Measurements from ENCODE around the gene OXLD1. TPM values are rescaled to one million over a fixed set of nuclear protein-coding genes. Genes with fewer than 3 reads are reported as not detected.

The OXLD1 gene
- total and polyA plus RNA-seq, 10 of the 15 experiments (the other 5 are each of a cell fraction or from before 2014, with no cell fraction given): 4.6 to 89.5 (median 39.8) TPM

DNA sequence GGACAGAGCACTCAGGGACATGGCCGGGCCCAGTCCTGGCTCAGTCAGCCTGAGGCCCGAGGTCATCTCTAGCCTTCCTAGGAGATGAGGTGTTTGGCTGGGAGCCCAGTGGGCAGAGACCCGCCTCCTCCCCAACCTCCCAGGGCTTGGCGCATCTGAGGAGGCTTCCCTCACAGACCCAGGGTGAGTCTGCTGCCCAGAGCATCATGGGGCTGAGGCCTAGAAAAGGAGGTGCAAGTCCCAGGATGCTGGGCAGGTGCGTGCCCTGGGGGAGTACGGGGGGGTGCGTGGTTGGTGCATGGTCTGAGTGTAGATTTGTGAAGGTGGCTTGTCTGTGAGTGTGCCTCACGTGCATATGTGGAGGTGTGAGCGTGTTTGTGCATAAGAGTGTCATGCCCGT, 14.7 kb downstream of the OXLD1 start:
- no peaks in the 10 kb centered on the region for H4K20me1 ChIP-seq (ENCODE audit: control insufficient read depth, insufficient read depth)
- 63% methylated on average over 10 of the region's 10 CpGs for WGBS (ENCODE audit: insufficient coverage, insufficient replicate concordance, low lambda C conversion rate, missing lambda C conversion rate)
- no peak overlapping the region for H2AFZ ChIP-seq (ENCODE audit: control insufficient read depth, low read depth, low read length)
- no peaks in the 10 kb centered on the region for H3K36me3 ChIP-seq (ENCODE audit: control insufficient read depth in 2 of 2, insufficient read depth in 2 of 2, low read length in 1 of 2)
- RAD21 ChIA-PET (ENCODE audit: unreplicated experiment): no interaction called here
- TF ChIP-seq RUNX3 (IDR thresholded peaks at IDR 0.05; ENCODE audit: low read length) (no peak), NBN (IDR thresholded peaks at IDR 0.05) (no peak)
- SMC1A ChIA-PET (ENCODE audit: uncharacterized antibody, unreplicated experiment): no interaction called here
- no TSS peak for BruUV-seq (replicated peaks)
- H3K9ac ChIP-seq (ENCODE audit: control insufficient read depth, insufficient read depth, low read length): no peak overlapping the region
- in situ Hi-C loops (cut with MboI) (no loop called here), intact Hi-C loops (cut with micrococcal nuclease; ENCODE audit: unreplicated experiment) (no loop called here)
- no peak for FAIRE-seq
- peaks cover 6% of the 10 kb centered on the region; the same call in 2 of the 3 replicates for H3K9me3 ChIP-seq (replicated peaks; ENCODE audit: control insufficient read depth, insufficient read depth, low read length)
- H3K79me2 ChIP-seq (ENCODE audit: control insufficient read depth, insufficient read depth, low read length): no peaks in the 10 kb centered on the region
- CTCF ChIA-PET: no interaction called here
- H3K4me2 ChIP-seq (ENCODE audit: control insufficient read depth, insufficient read depth): no peak overlapping the region
- DNase-seq (ENCODE audit: low read depth, low spot score): no peak
- H3K4me1 ChIP-seq (ENCODE audit: control insufficient read depth, insufficient read depth, low read length): 0 out of 2 replicates have a peak, but pooled peaks cover 4% of the 10 kb centered on the region
- no peak overlapping the region for H3K4me3 ChIP-seq
- H3K27me3 ChIP-seq (replicated peaks in 1 of 2; ENCODE audit: control insufficient read depth in 2 of 2, insufficient read depth in 2 of 2, low read length in 1 of 2): no peaks in the 10 kb centered on the region; a peak in 2 of 4 replicates
- POLR2A ChIA-PET: no interaction called here
- no peak for ATAC-seq
- no peak overlapping the region for H3K27ac ChIP-seq (ENCODE audit: control insufficient read depth, insufficient read depth)

DNA sequence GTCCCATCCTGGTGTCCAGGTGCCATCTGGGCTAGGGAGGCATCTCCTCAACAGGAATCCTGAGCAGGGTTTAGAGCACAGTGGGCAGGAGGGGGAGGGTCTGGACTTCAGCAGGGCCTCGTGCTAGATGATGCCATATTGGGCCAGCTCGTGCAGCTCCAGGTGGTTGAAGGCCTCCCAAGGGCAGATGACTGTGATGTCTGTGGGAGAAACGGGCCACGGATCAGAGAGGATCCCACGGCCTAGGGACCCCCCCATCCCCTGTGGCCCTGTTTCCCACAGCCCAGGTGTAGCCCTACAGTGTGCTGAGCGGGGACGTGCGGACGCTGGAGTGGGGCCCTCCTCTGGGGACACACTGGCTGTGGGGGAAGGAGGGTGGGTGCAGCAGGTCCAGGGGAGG, 15.5 kb downstream of the OXLD1 start:
- H4K20me1 ChIP-seq (ENCODE audit: control insufficient read depth, insufficient read depth): no peaks in the 10 kb centered on the region
- H3K4me1 ChIP-seq (ENCODE audit: control insufficient read depth, insufficient read depth, low read length): 0 out of 2 replicates have a peak, but pooled peaks cover 4% of the 10 kb centered on the region
- no peaks in the 10 kb centered on the region; a peak in 2 of 4 replicates for H3K27me3 ChIP-seq (replicated peaks in 1 of 2; ENCODE audit: control insufficient read depth in 2 of 2, insufficient read depth in 2 of 2, low read length in 1 of 2)
- peaks cover 6% of the 10 kb centered on the region; the same call in 2 of the 3 replicates for H3K9me3 ChIP-seq (replicated peaks; ENCODE audit: control insufficient read depth, insufficient read depth, low read length)
- in situ Hi-C loops (cut with MboI): no loop called here
- no peaks in the 10 kb centered on the region for H3K36me3 ChIP-seq (ENCODE audit: control insufficient read depth in 2 of 2, insufficient read depth in 2 of 2, low read length in 1 of 2)
- no peaks in the 10 kb centered on the region for H3K79me2 ChIP-seq (ENCODE audit: control insufficient read depth, insufficient read depth, low read length)
- no peak overlapping the region for H3K9ac ChIP-seq (ENCODE audit: control insufficient read depth, insufficient read depth, low read length)
- ChIA-PET POLR2A (interaction anchor here (0.6 kb wide), 1 partner anchor 98 kb away, joined by 6 read pairs; no protein-coding TSS in a partner anchor), SMC1A (ENCODE audit: uncharacterized antibody, unreplicated experiment) (no interaction called here), CTCF (no interaction called here), RAD21 (ENCODE audit: unreplicated experiment) (no interaction called here)
- TF ChIP-seq SMARCA5 (IDR thresholded peaks at IDR 0.05): no peak
- BruUV-seq (replicated peaks): no TSS peak
- no peak overlapping the region for H3K27ac ChIP-seq (ENCODE audit: control insufficient read depth, insufficient read depth)
- no peak overlapping the region for H2AFZ ChIP-seq (ENCODE audit: control insufficient read depth, low read depth, low read length)
- no peak overlapping the region for H3K4me3 ChIP-seq
- FAIRE-seq (no peak), DNase-seq (ENCODE audit: low read depth, low spot score) (no peak), ATAC-seq (no peak)
- intact Hi-C loops (cut with micrococcal nuclease; ENCODE audit: unreplicated experiment): no loop called here
- no peak overlapping the region for H3K4me2 ChIP-seq (ENCODE audit: control insufficient read depth, insufficient read depth)
- WGBS (ENCODE audit: insufficient coverage, insufficient replicate concordance, low lambda C conversion rate, missing lambda C conversion rate): 44% methylated on average over 9 of the region's 9 CpGs

Data from GM12878 (cell line).